GM21723 (cell line): Measurements from ENCODE around the gene NUBP2.

Source experiments
- ATAC-seq: cut with Tn5 transposase; IDR thresholded peaks from one replicate; pipeline ENCODE4 v1.9.1; 2021; ENCODE audit warnings: mild to moderate bottlenecking, moderate library complexity; ENCODE audit not compliant: unreplicated experiment

NUBP2 gene

GRCh38 chr16:1757714-1758461, 24.9 kb upstream of the NUBP2 start:
- ATAC-seq, result no peak

DNA sequence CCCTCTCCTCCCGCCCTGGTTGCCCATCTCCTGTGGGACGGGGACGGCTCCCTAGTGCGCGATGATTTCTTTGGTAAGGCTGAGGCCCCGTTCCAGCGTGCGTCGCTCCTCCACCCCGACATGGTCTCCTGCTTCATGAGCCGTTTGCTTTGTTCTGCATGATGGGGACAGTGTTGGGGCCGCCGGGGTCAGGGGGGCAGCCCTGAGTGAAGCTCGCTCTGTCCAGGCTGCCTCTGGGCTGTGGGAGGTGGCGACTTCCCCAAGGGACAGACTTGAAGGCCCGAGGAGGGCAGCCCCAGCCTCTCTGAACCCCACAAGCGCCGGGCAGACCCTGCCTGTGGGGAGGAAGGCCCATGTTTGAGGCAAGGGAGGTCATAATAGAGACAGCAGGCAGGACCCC, 23.8 kb upstream of the NUBP2 start:
- no peak for ATAC-seq

- ATAC-seq, result no peak
Measured at GRCh38 chr16:1759511-1759910, 23.2 kb upstream of the NUBP2 start.

DNA sequence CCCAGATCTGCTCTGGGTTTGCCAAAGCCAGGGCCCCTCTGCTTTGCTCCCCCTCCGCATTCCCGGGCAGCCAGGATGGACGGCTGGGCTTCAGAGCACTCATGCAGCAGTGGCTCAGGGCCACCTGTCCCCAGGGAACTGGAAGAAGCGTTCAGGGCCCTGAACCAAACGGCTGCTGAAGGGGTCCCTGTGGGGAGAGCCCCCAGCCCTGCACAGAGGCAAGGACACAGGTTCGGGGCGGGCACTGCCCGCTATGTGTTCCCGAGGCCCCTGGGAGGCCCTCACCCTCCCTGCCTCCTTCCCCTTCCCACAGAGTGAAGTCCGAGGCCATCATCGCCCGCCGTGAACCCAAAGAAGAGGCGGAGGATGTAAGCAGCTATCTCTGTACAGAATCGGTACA, 21.8 kb upstream of the NUBP2 start:
- no peak for ATAC-seq

DNA sequence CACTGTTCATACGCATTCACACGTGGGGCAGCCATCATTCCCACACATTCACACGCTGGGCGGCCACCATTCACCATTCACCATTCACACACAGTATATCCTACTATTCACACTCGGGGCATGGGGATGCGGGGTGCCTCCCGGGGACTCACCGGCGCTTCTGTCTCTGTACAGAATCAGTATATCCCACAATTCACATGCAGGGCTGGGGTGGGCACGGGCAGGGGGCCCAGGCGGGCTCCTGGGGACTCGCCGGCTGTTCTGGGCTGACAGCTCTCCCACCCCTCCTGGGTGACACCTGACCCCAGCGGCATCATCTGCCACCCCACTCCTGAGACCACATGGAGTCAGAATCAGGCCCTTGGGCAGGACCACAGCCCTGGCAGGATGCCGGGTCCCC, 21.0 kb upstream of the NUBP2 start:
- no peak for ATAC-seq

DNA sequence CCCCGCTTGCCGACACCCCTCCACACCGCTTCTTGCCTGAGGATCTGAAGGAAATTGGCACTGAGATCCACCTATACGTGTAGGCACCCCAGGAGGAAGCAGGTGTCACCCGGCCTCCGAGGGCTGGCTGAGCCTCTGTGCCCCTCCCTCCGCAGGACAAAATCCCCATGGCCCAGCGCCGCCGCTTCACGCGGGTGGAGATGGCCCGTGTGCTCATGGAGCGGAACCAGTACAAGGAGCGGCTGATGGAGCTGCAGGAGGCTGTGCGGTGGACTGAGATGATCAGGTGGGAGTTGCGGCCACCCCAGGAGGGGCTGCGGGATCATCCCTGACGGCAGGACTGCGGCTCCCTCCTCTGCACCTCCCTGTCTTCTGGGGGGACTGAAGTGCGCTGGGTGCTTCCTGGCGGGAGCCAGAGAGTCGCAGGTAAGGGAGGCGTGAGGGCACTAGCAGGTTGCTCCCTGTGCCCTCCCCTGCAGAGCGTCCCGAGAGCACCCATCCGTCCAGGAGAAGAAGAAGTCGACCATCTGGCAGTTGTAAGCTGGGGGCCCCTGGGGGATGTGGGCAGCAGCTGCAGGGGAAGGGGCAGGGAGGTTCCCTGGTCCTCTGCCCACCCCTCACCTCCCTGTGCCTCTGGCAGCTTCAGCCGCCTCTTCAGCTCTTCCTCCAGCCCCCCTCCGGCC, 20.4 kb upstream of the NUBP2 start:
- no peak for ATAC-seq

GRCh38 chr16:1762879-1763520, 19.8 kb upstream of the NUBP2 start:
- ATAC-seq, result no peak

GRCh38 chr16:1763521-1764511, 18.9 kb upstream of the NUBP2 start:
- ATAC-seq, result no peak

DNA sequence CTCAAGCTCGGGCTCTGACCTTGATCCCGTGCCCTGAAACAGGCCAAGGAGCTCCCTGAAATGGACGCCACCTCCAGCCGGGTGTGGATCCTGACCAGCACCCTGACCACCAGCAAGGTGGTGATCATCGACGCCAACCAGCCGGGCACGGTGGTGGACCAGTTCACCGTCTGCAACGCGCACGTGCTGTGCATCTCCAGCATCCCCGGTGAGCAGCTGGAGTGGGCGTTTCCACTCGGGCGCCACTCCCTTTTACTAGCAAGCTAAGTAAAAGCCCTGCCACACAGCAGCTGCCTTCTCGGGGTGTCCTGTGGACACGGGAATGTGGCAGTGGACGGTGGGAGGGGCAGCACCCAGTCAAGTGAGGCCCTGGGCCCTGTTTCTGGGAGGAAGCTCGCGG, 17.8 kb upstream of the NUBP2 start:
- no peak for ATAC-seq

- ATAC-seq, result no peak
Measured at GRCh38 chr16:1765826-1766225, 16.9 kb upstream of the NUBP2 start.

DNA sequence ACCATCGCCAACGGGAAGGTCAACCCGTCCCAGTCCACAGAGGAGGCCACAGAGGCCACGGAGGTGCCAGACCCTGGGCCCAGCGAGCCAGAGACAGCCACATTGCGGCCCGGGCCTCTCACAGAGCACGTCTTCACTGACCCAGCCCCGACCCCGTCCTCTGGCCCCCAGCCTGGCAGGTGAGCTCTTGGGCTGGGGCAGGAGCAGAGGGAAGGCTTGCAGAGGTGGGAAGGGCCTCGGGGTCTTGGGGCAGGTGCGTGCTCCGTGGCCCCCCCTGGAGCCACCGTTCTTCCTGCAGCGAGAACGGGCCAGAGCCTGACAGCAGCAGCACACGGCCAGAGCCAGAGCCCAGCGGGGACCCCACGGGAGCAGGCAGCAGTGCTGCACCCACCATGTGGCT, 16.5 kb upstream of the NUBP2 start:
- no peak for ATAC-seq

DNA sequence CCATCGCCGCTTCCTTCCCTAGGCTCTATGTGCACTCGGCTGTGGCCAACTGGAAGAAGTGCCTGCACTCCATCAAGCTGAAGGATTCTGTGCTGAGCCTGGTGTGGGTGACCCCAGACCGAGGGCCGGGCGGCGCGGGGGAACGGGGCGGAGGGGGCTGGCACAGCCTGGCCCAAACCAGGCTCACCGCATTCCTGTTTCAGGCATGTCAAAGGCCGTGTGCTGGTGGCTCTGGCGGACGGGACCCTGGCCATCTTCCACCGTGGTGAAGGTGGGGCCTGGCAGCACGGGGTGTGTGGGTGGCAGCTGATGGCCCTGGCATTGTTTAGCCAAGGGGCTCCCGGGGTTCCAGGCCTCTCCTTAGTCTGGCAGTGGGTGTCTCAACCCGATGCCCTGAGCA, 16.1 kb upstream of the NUBP2 start:
- ATAC-seq, result no peak

DNA sequence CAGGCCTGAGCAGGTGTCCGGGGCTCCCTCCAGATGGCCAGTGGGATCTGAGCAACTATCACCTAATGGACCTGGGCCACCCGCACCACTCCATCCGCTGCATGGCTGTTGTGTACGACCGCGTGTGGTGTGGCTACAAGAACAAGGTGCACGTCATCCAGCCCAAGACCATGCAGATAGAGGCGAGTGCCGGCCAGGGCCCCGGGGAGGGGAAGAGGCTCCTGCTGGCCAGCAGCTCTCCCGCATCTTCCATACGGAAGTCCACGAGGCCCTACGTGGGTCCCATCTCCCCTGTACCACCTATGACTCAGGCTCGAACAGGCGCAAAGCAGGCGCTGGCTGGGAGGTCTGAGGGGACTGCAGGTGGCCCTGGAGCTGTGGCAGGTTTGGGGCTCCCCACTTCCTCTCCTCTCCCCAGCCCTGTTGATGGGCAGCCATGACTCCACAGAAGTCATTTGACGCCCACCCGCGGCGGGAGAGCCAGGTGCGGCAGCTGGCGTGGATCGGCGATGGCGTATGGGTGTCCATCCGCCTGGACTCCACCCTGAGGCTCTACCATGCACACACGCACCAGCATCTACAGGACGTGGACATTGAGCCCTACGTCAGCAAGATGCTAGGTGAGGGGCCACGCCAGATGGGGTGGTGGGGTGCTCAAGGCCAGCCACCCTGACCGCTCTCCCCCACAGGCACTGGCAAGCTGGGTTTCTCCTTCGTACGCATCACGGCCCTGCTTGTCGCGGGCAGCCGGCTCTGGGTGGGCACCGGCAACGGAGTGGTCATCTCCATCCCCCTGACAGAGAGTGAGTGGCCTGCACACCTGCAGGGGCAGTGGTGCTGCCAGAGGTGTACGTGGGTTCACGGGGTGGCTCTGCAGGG, 15.4 kb upstream of the NUBP2 start:
- ATAC-seq, result no peak

DNA sequence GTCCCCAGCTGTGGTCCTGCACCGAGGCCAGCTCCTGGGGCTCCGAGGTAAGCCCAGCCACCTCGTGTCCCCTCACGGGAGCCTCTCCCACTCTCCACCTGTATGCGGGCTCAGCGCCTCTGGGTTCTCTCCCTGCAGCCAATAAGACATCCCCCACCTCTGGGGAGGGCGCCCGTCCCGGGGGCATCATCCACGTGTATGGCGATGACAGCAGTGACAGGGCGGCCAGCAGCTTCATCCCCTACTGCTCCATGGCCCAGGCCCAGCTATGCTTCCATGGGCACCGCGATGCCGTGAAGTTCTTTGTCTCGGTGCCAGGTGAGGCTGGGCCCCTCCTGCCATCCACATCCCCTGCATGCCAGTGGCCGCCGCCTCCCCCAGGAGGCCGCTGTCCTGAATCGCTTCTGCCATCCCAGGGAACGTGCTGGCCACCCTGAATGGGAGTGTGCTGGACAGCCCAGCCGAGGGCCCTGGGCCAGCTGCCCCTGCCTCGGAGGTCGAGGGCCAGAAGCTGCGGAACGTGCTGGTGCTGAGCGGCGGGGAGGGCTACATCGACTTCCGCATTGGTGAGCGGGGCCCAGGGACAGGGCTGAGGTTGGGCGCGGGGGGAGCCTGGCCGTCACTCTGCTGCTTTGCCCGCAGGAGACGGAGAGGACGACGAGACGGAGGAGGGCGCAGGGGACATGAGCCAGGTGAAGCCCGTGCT, 14.5 kb upstream of the NUBP2 start:
- ATAC-seq, result no peak

DNA sequence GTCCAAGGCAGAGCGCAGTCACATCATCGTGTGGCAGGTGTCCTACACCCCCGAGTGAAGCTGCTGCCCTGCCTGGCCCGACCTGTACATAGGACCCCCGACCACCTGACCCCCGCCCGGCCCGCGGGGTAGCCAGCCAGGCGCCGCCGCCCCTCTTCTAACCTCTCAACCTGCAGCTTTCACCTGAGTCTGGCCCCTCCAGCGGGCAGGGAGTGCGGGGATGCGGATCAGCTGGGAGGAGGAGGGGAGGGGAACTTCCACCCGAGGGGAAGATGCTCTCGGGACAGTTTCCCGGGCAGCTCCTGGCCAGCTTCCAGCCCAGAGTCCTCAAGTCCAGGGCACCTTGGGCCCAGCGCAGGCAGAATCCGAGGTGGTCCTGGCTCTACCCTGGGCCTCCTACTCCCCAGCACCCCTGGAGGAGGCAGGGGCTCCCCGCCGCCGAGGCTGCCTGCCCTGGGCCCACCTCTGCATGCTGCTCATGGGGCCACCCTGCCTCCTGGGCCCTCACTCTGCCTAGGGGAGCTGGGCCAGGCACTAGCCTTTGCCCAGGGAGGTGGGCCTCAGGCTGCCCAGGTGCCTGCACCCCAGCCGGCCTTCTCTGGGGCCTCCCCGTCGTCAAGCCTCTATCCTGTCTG, 13.9 kb upstream of the NUBP2 start:
- no peak for ATAC-seq

DNA sequence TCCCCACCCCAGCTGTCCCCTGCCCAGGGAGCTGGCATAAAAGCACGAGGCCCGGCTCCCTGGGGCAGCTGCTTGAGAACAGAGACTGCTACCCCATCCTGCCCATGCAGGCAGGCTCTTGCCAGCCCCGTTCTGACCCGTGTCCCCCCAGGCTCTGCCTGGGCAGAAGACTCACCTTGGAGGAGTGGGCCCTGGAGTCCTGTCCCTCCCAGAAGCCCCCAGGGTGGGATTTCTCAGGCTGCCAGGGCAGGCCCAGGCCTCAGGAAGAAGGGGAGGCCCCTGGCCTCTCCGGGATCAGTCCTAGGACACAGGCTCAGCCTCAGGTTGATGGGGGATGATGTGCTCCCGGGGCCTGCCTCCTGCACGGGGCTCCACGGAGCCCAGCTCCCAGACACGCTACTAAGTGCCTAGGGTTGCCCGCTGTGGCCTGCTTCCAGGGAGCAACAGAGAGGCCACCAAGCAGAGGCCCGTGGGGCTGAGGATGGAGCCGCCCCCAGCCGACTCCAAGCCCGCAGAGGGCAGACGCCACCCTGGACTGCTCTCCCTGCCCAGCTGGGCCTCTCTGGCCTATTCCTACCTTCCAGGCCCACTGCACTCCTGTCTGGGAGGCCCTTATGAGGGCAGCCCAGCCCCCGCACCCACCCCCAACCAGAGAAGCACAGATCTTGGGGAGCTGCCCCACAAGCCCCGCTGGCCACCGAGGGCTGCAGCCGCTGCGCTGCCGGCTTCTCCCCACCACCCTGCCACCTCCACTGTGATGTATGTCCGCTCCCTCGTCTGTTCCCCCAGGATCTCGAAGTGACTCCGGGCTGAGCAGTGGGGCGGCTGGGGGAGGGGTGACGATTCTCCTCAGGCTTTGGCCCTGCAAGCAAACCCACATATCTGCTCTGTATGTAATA, 13.1 kb upstream of the NUBP2 start:
- ATAC-seq, result no peak

GRCh38 chr16:1770328-1771187, 12.2 kb upstream of the NUBP2 start:
- ATAC-seq, result no peak
